ENCODE measurements around the gene ASPRV1. TPM values are rescaled to one million over a fixed set of nuclear protein-coding genes. Genes with fewer than 3 reads are reported as not detected.

The ASPRV1 gene
- polyA plus RNA-seq, 1 of the 3 experiments (the other 2 are of a cell fraction), result 0.20 TPM

DNA sequence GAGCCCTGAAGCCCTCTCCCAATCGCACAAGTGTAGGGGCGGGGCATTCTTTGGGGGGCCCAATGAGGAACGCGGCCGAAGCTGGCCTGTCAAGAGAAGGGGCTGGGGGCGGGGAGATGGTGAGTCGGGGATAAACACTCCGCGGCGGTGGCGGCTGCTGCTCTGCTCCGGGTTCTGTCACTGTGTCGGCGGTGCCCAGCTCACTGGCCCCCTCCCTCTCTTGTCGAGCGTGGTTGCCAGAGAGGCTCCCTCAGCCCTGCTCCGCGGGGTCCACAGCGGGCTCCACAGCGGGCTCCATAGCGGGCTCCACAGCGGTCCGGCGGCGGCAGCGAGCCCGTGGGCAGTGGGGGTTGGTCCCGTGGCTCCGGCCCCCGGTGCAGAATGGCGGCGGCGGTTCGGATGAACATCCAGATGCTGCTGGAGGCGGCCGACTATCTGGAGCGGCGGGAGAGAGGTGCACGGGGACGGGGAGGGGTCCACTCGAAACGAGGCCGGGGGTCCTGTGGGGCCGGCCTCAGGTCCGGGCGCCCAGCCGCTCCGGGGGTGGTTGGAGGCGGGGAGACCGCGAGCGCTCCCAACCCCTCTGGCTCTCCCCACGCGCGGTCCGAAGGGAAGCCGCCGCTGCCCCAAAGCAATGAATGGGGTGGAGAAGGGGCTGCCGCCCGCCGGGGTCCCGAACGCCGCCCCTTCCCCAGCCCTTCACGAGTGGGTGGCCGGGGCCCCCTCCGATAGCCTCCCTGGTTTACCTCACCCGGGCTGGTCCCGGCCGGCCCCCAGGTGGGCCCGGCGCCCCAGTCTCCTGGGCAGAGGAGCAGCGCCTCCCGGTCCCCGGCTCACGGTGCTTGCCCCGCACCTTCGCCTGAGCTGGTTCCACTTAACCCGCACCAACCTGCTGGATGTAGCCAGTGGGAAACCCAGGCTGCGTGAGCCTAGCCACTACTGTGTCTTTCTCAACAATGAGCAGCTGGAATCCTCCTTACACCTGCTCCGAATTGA lies 46.2 kb downstream of the ASPRV1 start, which contains the start of gene MXD1:
Gene MXD1, plus strand, starts transcription at position 160 of the 996 bp plus-strand sequence. Its CDS starts 222 bp downstream, at position 382.
- CTCF ChIA-PET, result interaction anchor here (1.0 to 7.2 kb wide), 8 partner anchors 21 to 334 kb away, joined by 3 to 74 read pairs (median 8); no protein-coding TSS in a partner anchor
- H3K4me3 ChIP-seq (ENCODE audit: low read depth in 2 of 2, low read length in 1 of 2), result peak within 1 kb of the TSS; percentile 86 to 94
- peak; percentile 5 for TF ChIP-seq CHD2 (IDR thresholded peaks at IDR 0.05; ENCODE audit: low read length, partially characterized antibody)
- TF ChIP-seq RFX5 (IDR thresholded peaks at IDR 0.05; ENCODE audit: low read length), result no peak
- TF ChIP-seq MAX (IDR thresholded peaks at IDR 0.05; ENCODE audit: low read depth), result peak; percentile 43
- TF ChIP-seq REST (IDR thresholded peaks at IDR 0.05; ENCODE audit: low read depth, low read length), result no peak
- no peak for TF ChIP-seq MEF2A (IDR thresholded peaks at IDR 0.05; ENCODE audit: borderline replicate concordance, low read depth)
- no peak for TF ChIP-seq JUND (IDR thresholded peaks at IDR 0.05)
- no peak for TF ChIP-seq FOXJ3 (CRISPR knock-in tag; IDR thresholded peaks at IDR 0.05)
- no peak for TF ChIP-seq EP300 (IDR thresholded peaks at IDR 0.05; ENCODE audit: borderline replicate concordance in 1 of 2, low read depth in 1 of 2, low read length in 1 of 2)
- no peak for TF ChIP-seq ZBTB33 (IDR thresholded peaks at IDR 0.05; ENCODE audit: borderline replicate concordance, low read depth)
- no peak for TF ChIP-seq SMC3 (IDR thresholded peaks at IDR 0.05; ENCODE audit: low read depth, low read length)
- TF ChIP-seq FOXM1 (IDR thresholded peaks at IDR 0.05; ENCODE audit: low read depth), result no peak
- TF ChIP-seq, protein P1, sequence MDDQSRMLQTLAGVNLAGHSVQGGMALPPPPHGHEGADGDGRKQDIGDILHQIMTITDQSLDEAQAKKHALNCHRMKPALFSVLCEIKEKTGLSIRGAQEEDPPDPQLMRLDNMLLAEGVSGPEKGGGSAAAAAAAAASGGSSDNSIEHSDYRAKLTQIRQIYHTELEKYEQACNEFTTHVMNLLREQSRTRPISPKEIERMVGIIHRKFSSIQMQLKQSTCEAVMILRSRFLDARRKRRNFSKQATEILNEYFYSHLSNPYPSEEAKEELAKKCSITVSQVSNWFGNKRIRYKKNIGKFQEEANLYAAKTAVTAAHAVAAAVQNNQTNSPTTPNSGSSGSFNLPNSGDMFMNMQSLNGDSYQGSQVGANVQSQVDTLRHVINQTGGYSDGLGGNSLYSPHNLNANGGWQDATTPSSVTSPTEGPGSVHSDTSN (IDR thresholded peaks at IDR 0.05), result peak; percentile 10; the same call in 1 of the 2 replicates
- TF ChIP-seq YY1 (IDR thresholded peaks at IDR 0.05; ENCODE audit: low read depth), result peak; percentile 46; the same call in 1 of the 2 replicates
- TF ChIP-seq FOSL2 (IDR thresholded peaks at IDR 0.05; ENCODE audit: borderline replicate concordance, low read depth), result no peak
- no peak for TF ChIP-seq RCOR1 (IDR thresholded peaks at IDR 0.05; ENCODE audit: low read length)
- TF ChIP-seq TCF12 (IDR thresholded peaks at IDR 0.05), result no peak
- no peak for TF ChIP-seq RAD21 (IDR thresholded peaks at IDR 0.05; ENCODE audit: low read length)
- TF ChIP-seq TEAD4 (IDR thresholded peaks at IDR 0.05; ENCODE audit: borderline replicate concordance, insufficient read depth), result no peak
- TF ChIP-seq, protein P2, sequence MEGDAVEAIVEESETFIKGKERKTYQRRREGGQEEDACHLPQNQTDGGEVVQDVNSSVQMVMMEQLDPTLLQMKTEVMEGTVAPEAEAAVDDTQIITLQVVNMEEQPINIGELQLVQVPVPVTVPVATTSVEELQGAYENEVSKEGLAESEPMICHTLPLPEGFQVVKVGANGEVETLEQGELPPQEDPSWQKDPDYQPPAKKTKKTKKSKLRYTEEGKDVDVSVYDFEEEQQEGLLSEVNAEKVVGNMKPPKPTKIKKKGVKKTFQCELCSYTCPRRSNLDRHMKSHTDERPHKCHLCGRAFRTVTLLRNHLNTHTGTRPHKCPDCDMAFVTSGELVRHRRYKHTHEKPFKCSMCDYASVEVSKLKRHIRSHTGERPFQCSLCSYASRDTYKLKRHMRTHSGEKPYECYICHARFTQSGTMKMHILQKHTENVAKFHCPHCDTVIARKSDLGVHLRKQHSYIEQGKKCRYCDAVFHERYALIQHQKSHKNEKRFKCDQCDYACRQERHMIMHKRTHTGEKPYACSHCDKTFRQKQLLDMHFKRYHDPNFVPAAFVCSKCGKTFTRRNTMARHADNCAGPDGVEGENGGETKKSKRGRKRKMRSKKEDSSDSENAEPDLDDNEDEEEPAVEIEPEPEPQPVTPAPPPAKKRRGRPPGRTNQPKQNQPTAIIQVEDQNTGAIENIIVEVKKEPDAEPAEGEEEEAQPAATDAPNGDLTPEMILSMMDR (IDR thresholded peaks at IDR 0.05), result no peak
- 0 out of 2 replicates have a peak, but pooled peaks have one; percentile 18 for TF ChIP-seq ELF1 (IDR thresholded peaks at IDR 0.05)
- no peak for TF ChIP-seq GATA2 (CRISPR knock-in tag; IDR thresholded peaks at IDR 0.05)
- peak; percentile 97 for TF ChIP-seq SIN3A (IDR thresholded peaks at IDR 0.05; ENCODE audit: borderline replicate concordance, low read depth, low read length)

More for the DNA sequence above, 46.2 kb downstream of the ASPRV1 start, which contains the start of gene MXD1:
- no peaks in the 10 kb centered on the region for H4K20me1 ChIP-seq (ENCODE audit: insufficient read depth)
- H3F3A ChIP-seq (replicated peaks; ENCODE audit: insufficient read depth), result peaks cover 33% of the 10 kb centered on the region
- POLR2A ChIA-PET, result interaction anchor here (0.7 to 2.7 kb wide), 17 partner anchors 21 to 387 kb away, joined by 3 to 38 read pairs (median 10); partner anchors contain the start of genes C2orf42, FAM136A, PCBP1 and PCYOX1
- peaks cover 10% of the 10 kb centered on the region; the same call in 1 of the 2 replicates for H3K79me2 ChIP-seq (ENCODE audit: insufficient read depth)
- 2% methylated on average over 11 of the region's 81 CpGs for WGBS (ENCODE audit: low lambda C conversion rate)
- peaks cover 2 to 7% of the 10 kb centered on the region in 2 experiments; a peak in 3 of 4 replicates for H3K4me1 ChIP-seq (ENCODE audit: control insufficient read depth in 1 of 2, insufficient read depth in 2 of 2, low read depth in 1 of 2, low read length in 1 of 2)
- peak within 1 kb of the TSS; percentile 88 to 93 for H3K27ac ChIP-seq (ENCODE audit: low read depth in 2 of 2, low read length in 1 of 2)
- peaks cover 10 to 29% of the 10 kb centered on the region in 2 experiments for H3K36me3 ChIP-seq (replicated peaks in 1 of 2; ENCODE audit: control insufficient read depth in 1 of 2, insufficient read depth in 2 of 2, low read length in 1 of 2)
- peak within 1 kb of the TSS; percentile 84 for H3K9ac ChIP-seq
- H3K4me2 ChIP-seq, result peak within 1 kb of the TSS; percentile 91
- no peaks in the 10 kb centered on the region for H3K9me2 ChIP-seq
- peak; percentile 97 for DNase-seq
- no peaks in the 10 kb centered on the region for H3K27me3 ChIP-seq (ENCODE audit: insufficient read depth)
- no peaks in the 10 kb centered on the region for H3K9me3 ChIP-seq
- peak within 1 kb of the TSS; percentile 68 for H2AFZ ChIP-seq (ENCODE audit: low read depth)
